ENCODE results near the gene NKD2. TPM values are rescaled to one million over a fixed set of nuclear protein-coding genes. Genes with fewer than 3 reads are reported as not detected.

NKD2 gene
- total RNA-seq, 1 experiment from 2014 or later: 12.3 TPM

- in situ Hi-C loops (cut with HindIII; ENCODE audit: low pct_unique_long_range_greater_than_20kb, low sequenced_read_pairs): no loop called here
- TF ChIP-seq SIN3A (IDR thresholded peaks at IDR 0.05; ENCODE audit: borderline replicate concordance, insufficient read depth, low read depth, low read length) (no peak), POLR2AphosphoS5 (IDR thresholded peaks at IDR 0.05; ENCODE audit: low read depth, low read length) (no peak), REST (IDR thresholded peaks at IDR 0.05; ENCODE audit: insufficient read depth in 1 of 2, low read depth in 2 of 2, low read length in 1 of 2) (no peak), CTCF (IDR thresholded peaks at IDR 0.05) (no peak), TCF7L2 (IDR thresholded peaks at IDR 0.05; ENCODE audit: low read depth, low read length) (no peak)
- DNase-seq (ENCODE audit: low read depth, low spot score) (no peak), ATAC-seq (no peak)
- BruUV-seq (replicated peaks): no TSS peak
- intact Hi-C loops (cut with micrococcal nuclease; ENCODE audit: unreplicated experiment): no loop called here
- H3K27ac ChIP-seq (ENCODE audit: low read length): no peak overlapping the region
- peaks cover 3% of the 10 kb centered on the region; the same call in 1 of the 2 replicates for H3K4me1 ChIP-seq (ENCODE audit: control insufficient read depth, insufficient read depth, low read length)
- POLR2A ChIA-PET: interaction anchor here (0.6 kb wide), 1 partner anchor 131 kb away, joined by 3 read pairs; no protein-coding TSS in a partner anchor
- no peaks in the 10 kb centered on the region for H3K27me3 ChIP-seq (ENCODE audit: control insufficient read depth, insufficient read depth, low read length)
- H3K9me3 ChIP-seq (ENCODE audit: control insufficient read depth, insufficient read depth, low read depth, low read length): no peaks in the 10 kb centered on the region
- no peaks in the 10 kb centered on the region for H3K36me3 ChIP-seq (ENCODE audit: control insufficient read depth, insufficient read depth, low read length)
- CTCF ChIA-PET: no interaction called here
- H3K4me3 ChIP-seq (ENCODE audit: low read depth in 2 of 2, low read length in 2 of 2): no peak overlapping the region
These were observed 25.2 kb downstream of the NKD2 start for GRCh38 chr5:1033606-1034420.

- DNase-seq (ENCODE audit: low read depth, low spot score): no peak
- in situ Hi-C loops (cut with HindIII; ENCODE audit: low pct_unique_long_range_greater_than_20kb, low sequenced_read_pairs): no loop called here
- ATAC-seq: no peak
These were observed 25.9 kb downstream of the NKD2 start for GRCh38 chr5:1034421-1034905.

GRCh38 chr5:1034986-1035385 lies 26.4 kb downstream of the NKD2 start:
- TF ChIP-seq CTCF (IDR thresholded peaks at IDR 0.05) (no peak), REST (IDR thresholded peaks at IDR 0.05; ENCODE audit: insufficient read depth in 1 of 2, low read depth in 2 of 2, low read length in 1 of 2) (no peak), TCF7L2 (IDR thresholded peaks at IDR 0.05; ENCODE audit: low read depth, low read length) (no peak), POLR2AphosphoS5 (IDR thresholded peaks at IDR 0.05; ENCODE audit: low read depth, low read length) (no peak), SIN3A (IDR thresholded peaks at IDR 0.05; ENCODE audit: borderline replicate concordance, insufficient read depth, low read depth, low read length) (no peak)
- Histone ChIP-seq H3K27ac (ENCODE audit: low read length) (no peak overlapping the region), H3K4me3 (ENCODE audit: low read depth in 2 of 2, low read length in 2 of 2) (no peak overlapping the region), H3K9me3 (ENCODE audit: control insufficient read depth, insufficient read depth, low read depth, low read length) (no peaks in the 10 kb centered on the region), H3K36me3 (ENCODE audit: control insufficient read depth, insufficient read depth, low read length) (no peaks in the 10 kb centered on the region), H3K27me3 (ENCODE audit: control insufficient read depth, insufficient read depth, low read length) (no peaks in the 10 kb centered on the region), H3K4me1 (ENCODE audit: control insufficient read depth, insufficient read depth, low read length) (no peaks in the 10 kb centered on the region)
- in situ Hi-C loops (cut with HindIII; ENCODE audit: low pct_unique_long_range_greater_than_20kb, low sequenced_read_pairs): no loop called here
- no TSS peak for BruUV-seq (replicated peaks)
- ATAC-seq (no peak), DNase-seq (ENCODE audit: low read depth, low spot score) (peak; percentile 18)
- intact Hi-C loops (cut with micrococcal nuclease; ENCODE audit: unreplicated experiment): no loop called here
- ChIA-PET POLR2A (no interaction called here), CTCF (no interaction called here)

More at GRCh38 chr5:1034421-1034905, 25.9 kb downstream of the NKD2 start:
- Histone ChIP-seq H3K4me1 (ENCODE audit: control insufficient read depth, insufficient read depth, low read length) (no peaks in the 10 kb centered on the region), H3K36me3 (ENCODE audit: control insufficient read depth, insufficient read depth, low read length) (no peaks in the 10 kb centered on the region), H3K4me3 (ENCODE audit: low read depth in 2 of 2, low read length in 2 of 2) (no peak overlapping the region), H3K9me3 (ENCODE audit: control insufficient read depth, insufficient read depth, low read depth, low read length) (no peaks in the 10 kb centered on the region), H3K27me3 (ENCODE audit: control insufficient read depth, insufficient read depth, low read length) (no peaks in the 10 kb centered on the region), H3K27ac (ENCODE audit: low read length) (no peak overlapping the region)
- BruUV-seq (replicated peaks): no TSS peak
- intact Hi-C loops (cut with micrococcal nuclease; ENCODE audit: unreplicated experiment): no loop called here
- ChIA-PET POLR2A (interaction anchor here (0.6 kb wide), 1 partner anchor 130 kb away, joined by 3 read pairs; no protein-coding TSS in a partner anchor), CTCF (no interaction called here)
- TF ChIP-seq TCF7L2 (IDR thresholded peaks at IDR 0.05; ENCODE audit: low read depth, low read length): no peak

Measured in Panc1 (cell line).